HCT116 (cell line): ENCODE results near the gene IGFALS. TPM values are rescaled to one million over a fixed set of nuclear protein-coding genes. Genes with fewer than 3 reads are reported as not detected.

ENCODE experiments used
- ATAC-seq: fragments of 200-7000 bp; cut with Tn5 transposase; 2 replicates; pipeline ENCODE4 v1.9.1; 2020; ENCODE audit warnings: mild to moderate bottlenecking, moderate library complexity
- BruUV-seq: library from RNA; stranded (reverse); fragments of 400-500 nt; replicated peaks from 2 replicates; lab custom pipeline; 2021; lab: Mats Ljungman, UMichigan
- CTCF ChIA-PET: fragments of 300-600 bp; sonication (Branson Sonifier 250); formaldehyde crosslinking; loops from one replicate; lab custom pipeline; 2021; ENCODE audit warnings: antibody characterized with exemption; lab: Charles Lee
- POLR2A ChIA-PET: fragments of 300-600, 350-600 bp; sonication (Branson Sonifier 250); formaldehyde crosslinking; loops from one replicate; lab custom pipeline; 2021; ENCODE audit warnings: antibody characterized with exemption; lab: Charles Lee
- RAD21 ChIA-PET, 2 experiments: fragments of 300-600 bp; sonication (Branson Sonifier 250); formaldehyde crosslinking; loops; one replicate each; lab custom pipeline; 2023; ENCODE audit warnings: low total read pairs in 2 of 2; ENCODE audit not compliant: uncharacterized antibody in 2 of 2, unreplicated experiment in 2 of 2, low non-redundant PET in 1 of 2; lab: Charles Lee
- DNase-seq: peaks from one replicate; pipeline ENCODE4 v3.0.0-alpha.2; 2010; ENCODE audit warnings: low read depth, low spot score
- H2AFZ ChIP-seq: fragments of 200-600 bp; shearing (Covaris generic), sonication (generic); 2 replicates; pipeline ENCODE4 v1.6.1; 2017; ENCODE audit warnings: low read depth, mixed run types, mixed read lengths, antibody characterized with exemption, low read length; ENCODE audit not compliant: poor library complexity, severe bottlenecking
- H3K27ac ChIP-seq: 2 replicates; pipeline ENCODE4 v1.5.1; 2012; ENCODE audit warnings: low read depth, low read length
- H3K27me3 ChIP-seq: fragments of 200-600 bp; sonication (generic); 2 replicates; pipeline ENCODE4 v1.6.1; 2016; ENCODE audit warnings: mixed run types, low read length, mixed read lengths; ENCODE audit not compliant: insufficient read depth
- H3K36me3 ChIP-seq, 2 experiments: fragments of 200-500 bp in 1 of 2; fragments of 200-600 bp in 1 of 2; sonication (Bioruptor generic) in 1 of 2; sonication (generic) in 1 of 2; 2 replicates each; pipeline versions ENCODE4 v1.5.1 to v1.6.1; 2014 to 2016; ENCODE audit warnings: low read length in 2 of 2, inconsistent platforms in 1 of 2, mixed read lengths in 1 of 2, mixed run types in 1 of 2; ENCODE audit not compliant: insufficient read depth in 2 of 2, control insufficient read depth in 1 of 2
- H3K4me1 ChIP-seq, 2 experiments: fragments of 200-600 bp in 1 of 2; sonication (generic) in 1 of 2; 2 replicates each; pipeline versions ENCODE4 v1.5.1 to v1.6.1; 2012 to 2017; ENCODE audit warnings: low read length in 2 of 2, inconsistent platforms in 1 of 2, mild to moderate bottlenecking in 1 of 2, mixed read lengths in 1 of 2, mixed run types in 1 of 2, moderate library complexity in 1 of 2; ENCODE audit not compliant: insufficient read depth in 2 of 2, control insufficient read depth in 1 of 2
- H3K4me2 ChIP-seq: fragments of 200-600 bp; sonication (generic); 2 replicates; pipeline ENCODE4 v1.6.1; 2017; ENCODE audit warnings: mixed run types, low read length, mixed read lengths
- H3K4me3 ChIP-seq, 2 experiments: fragments of 200-600 bp in 1 of 2; sonication (generic) in 1 of 2; replicated peaks in 1 of 2; 2 replicates each; pipeline ENCODE4 v1.5.1; 2011 to 2016; ENCODE audit warnings: low read length in 2 of 2, control low read depth in 1 of 2, low read depth in 1 of 2, mild to moderate bottlenecking in 1 of 2, mixed read lengths in 1 of 2, mixed run types in 1 of 2
- H3K79me2 ChIP-seq: fragments of 200-600 bp; sonication (generic); 2 replicates; pipeline ENCODE4 v1.6.1; 2017; ENCODE audit warnings: mild to moderate bottlenecking, mixed run types, low read length, moderate library complexity, mixed read lengths; ENCODE audit not compliant: insufficient read depth
- H3K9ac ChIP-seq: fragments of 200-600 bp; sonication (generic); 2 replicates; pipeline ENCODE4 v1.6.1; 2016; ENCODE audit warnings: low read length, mixed read lengths
- H3K9me2 ChIP-seq: fragments of 200-600 bp; sonication (generic), shearing (Covaris generic); 2 replicates; pipeline ENCODE4 v1.6.1; 2017; ENCODE audit warnings: mixed run types, mild to moderate bottlenecking, moderate library complexity; ENCODE audit not compliant: insufficient read depth
- H3K9me3 ChIP-seq, 2 experiments: fragments of 200-500 bp in 1 of 2; fragments of 200-600 bp in 1 of 2; sonication (Bioruptor generic) in 1 of 2; sonication (generic) in 1 of 2; 2 replicates each; pipeline ENCODE4 v1.6.1; 2014 to 2017; ENCODE audit warnings: low read length in 2 of 2, mixed read lengths in 2 of 2, inconsistent platforms in 1 of 2, low read depth in 1 of 2, mild to moderate bottlenecking in 1 of 2, mixed run types in 1 of 2, moderate library complexity in 1 of 2; ENCODE audit not compliant: control insufficient read depth in 1 of 2, insufficient read depth in 1 of 2
- H4K20me1 ChIP-seq: fragments of 200-600 bp; sonication (generic), shearing (Covaris generic); 2 replicates; pipeline ENCODE4 v1.6.1; 2017; ENCODE audit warnings: mixed run types, mild to moderate bottlenecking, moderate library complexity; ENCODE audit not compliant: insufficient read depth
- CTCF ChIP-seq, 3 experiments: fragments of 200-600 bp in 1 of 3; sonication (generic) in 1 of 3; IDR thresholded peaks in 2 of 3; conservative IDR thresholded peaks in 1 of 3; 2 replicates each; pipeline ENCODE4 v1.5.1; 2012 to 2017; ENCODE audit warnings: low read depth in 2 of 3, low read length in 2 of 3, antibody characterized with exemption in 1 of 3, borderline replicate concordance in 1 of 3, control low read depth in 1 of 3, mild to moderate bottlenecking in 1 of 3, mixed read lengths in 1 of 3, mixed run types in 1 of 3, moderate library complexity in 1 of 3; ENCODE audit not compliant: insufficient read depth in 1 of 3
- EGR1 ChIP-seq: IDR thresholded peaks from 2 replicates; pipeline ENCODE4 v1.6.1; 2012; ENCODE audit warnings: low read depth
- EZH2 ChIP-seq: fragments of 200-600 bp; sonication (generic); IDR thresholded peaks from 2 replicates; pipeline ENCODE4 v1.6.1; 2017; ENCODE audit warnings: antibody characterized with exemption, mixed run types
- FOSL1 ChIP-seq: IDR thresholded peaks from 2 replicates; pipeline ENCODE4 v1.6.1; 2012; ENCODE audit warnings: low read depth
- JUND ChIP-seq: IDR thresholded peaks from 2 replicates; pipeline ENCODE4 v1.6.1; 2012
- POLR2AphosphoS5 ChIP-seq: IDR thresholded peaks from 2 replicates; pipeline ENCODE4 v1.6.1; 2011; ENCODE audit warnings: mild to moderate bottlenecking, low read depth, low read length, moderate library complexity
- REST ChIP-seq: IDR thresholded peaks from 2 replicates; pipeline ENCODE4 v1.6.1; 2012; ENCODE audit warnings: low read depth
- SP1 ChIP-seq: IDR thresholded peaks from 2 replicates; pipeline ENCODE4 v1.6.1; 2012; ENCODE audit warnings: low read depth
- SRF ChIP-seq: IDR thresholded peaks from 2 replicates; pipeline ENCODE4 v1.6.1; 2012; ENCODE audit warnings: low read depth
- YY1 ChIP-seq: IDR thresholded peaks from 2 replicates; pipeline ENCODE4 v1.6.1; 2011; ENCODE audit warnings: low read length, low read depth, moderate library complexity, mild to moderate bottlenecking; ENCODE audit not compliant: insufficient replicate concordance; ENCODE audit errors: extremely low read depth
- ZBTB33 ChIP-seq: IDR thresholded peaks from 2 replicates; pipeline ENCODE4 v1.6.1; 2011; ENCODE audit warnings: mild to moderate bottlenecking, low read length, moderate library complexity; ENCODE audit not compliant: insufficient replicate concordance; ENCODE audit errors: extremely low read depth
- ZNF274 ChIP-seq: fragments of 200-500 bp; sonication (Bioruptor generic); IDR thresholded peaks from 2 replicates; pipeline ENCODE4 v1.6.1; 2014; ENCODE audit warnings: mild to moderate bottlenecking, low read depth, low read length, inconsistent platforms
- intact Hi-C: fragments of 100-400 bp; cut with micrococcal nuclease; formaldehyde crosslinking; loops from 2 replicates; pipeline ENCODE4 v1.10.0; 2022
- total RNA-seq: library from RNA; stranded (reverse); gene quantifications from one replicate; pipeline ENCODE4 v1.2.1, GENCODE V29; 2021; ENCODE audit not compliant: unreplicated experiment

Gene IGFALS
- total RNA-seq, 1 experiment from 2014 or later = 0.10 TPM

- Histone ChIP-seq H3K36me3 (no peaks in the 10 kb centered on the region), H3K27ac (no peak overlapping the region), H3K9ac (no peak overlapping the region), H3K27me3 (no peaks in the 10 kb centered on the region), H4K20me1 (no peaks in the 10 kb centered on the region), H3K9me3 (no peaks in the 10 kb centered on the region), H3K4me2 (no peak overlapping the region), H2AFZ (no peak overlapping the region), H3K9me2 (no peaks in the 10 kb centered on the region), H3K4me1 (peaks cover 6 to 10% of the 10 kb centered on the region in 2 experiments; a peak in 3 of 4 replicates), H3K4me3 (no peak overlapping the region), H3K79me2 (no peaks in the 10 kb centered on the region)
- RAD21 ChIA-PET = no interaction called here
- intact Hi-C loops = no loop called here
- no peak for DNase-seq
- ATAC-seq = no peak
- CTCF ChIA-PET = no interaction called here
- no TSS peak for BruUV-seq
- TF ChIP-seq REST (no peak), EGR1 (no peak), JUND (no peak), ZBTB33 (no peak), EZH2 (no peak), SRF (no peak), FOSL1 (no peak), POLR2AphosphoS5 (no peak), ZNF274 (no peak), YY1 (no peak), CTCF (IDR thresholded peaks at IDR 0.05 in 2 of 3, conservative IDR thresholded peaks at IDR 0.05 in 1 of 3; ENCODE audit: borderline replicate concordance in 1 of 3, insufficient read depth in 1 of 3, low read depth in 2 of 3, low read length in 2 of 3) (no peak), SP1 (no peak)
- POLR2A ChIA-PET = no interaction called here
These were observed 15.2 kb upstream of the IGFALS start for GRCh38 chr16:1808691-1809090.
